Measurements from ENCODE around the gene ERICH3. TPM values are rescaled to one million over a fixed set of nuclear protein-coding genes. Genes with fewer than 3 reads are reported as not detected.

The ERICH3 gene
- total RNA-seq, 1 donor, result not detected

DNA sequence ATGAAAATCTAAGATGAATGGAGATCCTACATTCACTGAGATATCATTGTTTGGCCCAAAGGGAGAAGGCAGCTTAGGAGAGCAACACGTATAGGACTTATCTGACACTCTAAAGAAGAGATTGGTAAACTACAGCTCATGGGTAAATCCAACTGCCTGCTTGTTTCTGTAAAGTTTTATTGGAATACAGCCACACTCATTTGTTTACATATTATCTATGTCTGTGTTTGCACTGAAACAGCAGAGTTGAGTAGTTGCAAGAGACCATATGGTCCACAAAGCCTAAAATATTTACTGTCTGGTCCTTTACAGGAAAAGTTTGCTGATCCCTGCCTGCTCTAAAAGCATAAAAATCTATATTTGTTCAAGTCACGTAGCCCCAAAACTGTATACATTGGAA lies 146.9 kb downstream of the ERICH3 start:
- no peak overlapping the region for H3K4me3 ChIP-seq (ENCODE audit: low read depth, low read length)
- no peak for TF ChIP-seq CTCF (IDR thresholded peaks at IDR 0.05; ENCODE audit: insufficient read depth, low read depth, low read length)

DNA sequence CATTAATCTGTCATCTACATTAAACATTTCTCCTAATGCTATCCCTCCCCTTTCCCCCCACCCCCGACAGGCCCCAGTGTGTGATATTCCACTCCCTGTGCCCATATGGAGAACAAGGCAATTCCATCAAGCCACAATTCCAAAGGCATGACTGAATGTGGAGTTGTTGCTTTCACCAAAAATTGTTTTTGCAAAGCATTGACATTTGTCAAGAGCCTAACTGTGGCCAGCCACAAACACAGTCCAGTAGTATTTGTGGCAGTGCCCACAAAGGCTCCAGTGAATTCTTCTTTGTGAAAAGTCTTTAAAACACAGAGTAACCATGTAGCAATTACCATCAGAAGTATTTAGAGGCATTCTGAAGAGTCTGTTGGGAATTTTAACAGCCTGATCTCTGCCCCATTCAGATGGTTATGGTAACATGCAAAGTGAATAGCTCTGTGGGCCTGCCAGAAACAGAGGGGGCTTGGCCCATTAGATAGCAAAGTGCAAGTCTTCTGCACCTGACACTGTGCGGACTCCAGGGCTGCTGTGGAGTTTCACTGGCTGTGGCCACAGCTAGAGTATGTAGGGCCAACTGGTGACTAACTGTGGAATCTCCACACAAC lies 149.6 kb downstream of the ERICH3 start:
- DNase-seq (ENCODE audit: low read depth), result no peak
- no peak overlapping the region for H3K4me3 ChIP-seq (ENCODE audit: low read depth, low read length)
- TF ChIP-seq CTCF (IDR thresholded peaks at IDR 0.05; ENCODE audit: insufficient read depth, low read depth, low read length), result no peak

More for the DNA sequence above, 146.9 kb downstream of the ERICH3 start:
- peak; percentile 23 for DNase-seq (ENCODE audit: low read depth)

- TF ChIP-seq CTCF (IDR thresholded peaks at IDR 0.05; ENCODE audit: insufficient read depth, low read depth, low read length), result no peak
These were observed 151.4 kb downstream of the ERICH3 start for GRCh38 chr1:74522148-74522547.

More at GRCh38 chr1:74522148-74522547, 151.4 kb downstream of the ERICH3 start:
- no peak for DNase-seq (ENCODE audit: low read depth)
- H3K4me3 ChIP-seq (ENCODE audit: low read depth, low read length), result no peak overlapping the region

Other genes with a start within 250 kb of the ERICH3 start
- gene LRRC53, start 161.2 kb downstream of the ERICH3 start, total RNA-seq, result not detected in 2 replicates
- 30.6 and 41.0 TPM in 2 replicates for gene CRYZ, start 59.3 kb upstream of the ERICH3 start, total RNA-seq
- 12.6 and 20.7 TPM in 2 replicates for gene TYW3, start 59.4 kb upstream of the ERICH3 start, total RNA-seq